Mucosa of gallbladder (tissue), 1 donor: ENCODE results near the gene UBQLN2. TPM values are rescaled to one million over a fixed set of nuclear protein-coding genes. Genes with fewer than 3 reads are reported as not detected.

Experiments
- total RNA-seq: library from RNA; stranded (reverse); gene quantifications from one replicate; pipeline ENCODE4 v1.2.1, GENCODE V29; 2021
- donor health status: DM: no; HTN: no; CAD: no.

UBQLN2 gene
- total RNA-seq, 1 donor from 2014 or later = 39.3 TPM

Other genes with a start within 250 kb of the UBQLN2 start
- gene NBDY, start 165.6 kb downstream of the UBQLN2 start, total RNA-seq = 61.4 TPM